Neural cell (in vitro differentiated cells): ENCODE measurements around the gene ABCA10. TPM values are rescaled to one million over a fixed set of nuclear protein-coding genes. Genes with fewer than 3 reads are reported as not detected.

Source experiments
- H2AFZ ChIP-seq: fragments of 200-600, 300-800 bp; sonication (generic), shearing (Covaris generic); 2 replicates; pipeline ENCODE4 v1.6.0; 2014; ENCODE audit warnings: low read depth, mild to moderate bottlenecking, antibody characterized with exemption, low read length, moderate library complexity
- H3F3A ChIP-seq: fragments of 200-600 bp; shearing (Covaris generic); 2 replicates; pipeline ENCODE4 v1.6.1; 2016; ENCODE audit warnings: mild to moderate bottlenecking, moderate library complexity, mixed read lengths, antibody characterized with exemption, low read length; ENCODE audit not compliant: insufficient read depth, poor library complexity, severe bottlenecking
- H3K27ac ChIP-seq: fragments of 200-600, 300-800 bp; sonication (generic), shearing (Covaris generic); 2 replicates; pipeline ENCODE4 v1.5.1; 2014; ENCODE audit warnings: mild to moderate bottlenecking, low read length, moderate library complexity
- H3K27me3 ChIP-seq: fragments of 300-800, 200-600 bp; sonication (generic), shearing (Covaris generic); 2 replicates; pipeline ENCODE4 v1.6.0; 2014; ENCODE audit warnings: mild to moderate bottlenecking, low read depth, low read length, moderate library complexity; ENCODE audit not compliant: insufficient read depth
- H3K36me3 ChIP-seq: fragments of 300-800, 200-600 bp; sonication (generic), shearing (Covaris generic); 2 replicates; pipeline ENCODE4 v1.5.1; 2014; ENCODE audit warnings: mild to moderate bottlenecking, antibody characterized with exemption, low read length, moderate library complexity; ENCODE audit not compliant: insufficient read depth
- H3K4me2 ChIP-seq: fragments of 300-800, 200-600 bp; sonication (generic), shearing (Covaris generic); 2 replicates; pipeline ENCODE4 v1.6.0; 2014; ENCODE audit warnings: mild to moderate bottlenecking, low read length
- H3K4me3 ChIP-seq: fragments of 300-800, 200-600 bp; sonication (generic), shearing (Covaris generic); 2 replicates; pipeline ENCODE4 v1.5.1; 2014; ENCODE audit warnings: mild to moderate bottlenecking, low read length, moderate library complexity
- H3K79me2 ChIP-seq: fragments of 200-600 bp; shearing (Covaris generic); replicated peaks from 2 replicates; pipeline ENCODE4 v1.6.0; 2014; ENCODE audit warnings: mild to moderate bottlenecking, low read length, moderate library complexity; ENCODE audit not compliant: insufficient read depth
- H3K9ac ChIP-seq: fragments of 300-800, 200-600 bp; sonication (generic), shearing (Covaris generic); 2 replicates; pipeline ENCODE4 v1.6.1; 2016; ENCODE audit warnings: mild to moderate bottlenecking, low read length, mixed read lengths
- H3K9me2 ChIP-seq: fragments of 200-600 bp; shearing (Covaris generic); 2 replicates; pipeline ENCODE4 v1.6.1; 2016; ENCODE audit warnings: mild to moderate bottlenecking, low read length, mixed read lengths; ENCODE audit not compliant: insufficient read depth
- H3K9me3 ChIP-seq: fragments of 200-600, 300-800 bp; sonication (generic), shearing (Covaris generic); 2 replicates; pipeline ENCODE4 v1.6.1; 2016; ENCODE audit warnings: mild to moderate bottlenecking, mixed run types, low read length, moderate library complexity, mixed read lengths
- H4K20me1 ChIP-seq: fragments of 200-600 bp; shearing (Covaris generic); 2 replicates; pipeline ENCODE4 v1.6.1; 2016; ENCODE audit warnings: mild to moderate bottlenecking, mixed run types; ENCODE audit not compliant: insufficient read depth
- CTCF ChIP-seq: fragments of 450-650 bp; IDR thresholded peaks from 2 replicates; pipeline ENCODE4 v1.5.1; 2014; ENCODE audit warnings: antibody characterized with exemption, mild to moderate bottlenecking, moderate library complexity; ENCODE audit not compliant: poor library complexity, severe bottlenecking
- EP300 ChIP-seq: fragments of 450-650 bp; conservative IDR thresholded peaks from 2 replicates; pipeline ENCODE4 v1.6.1; 2014; ENCODE audit warnings: antibody characterized with exemption, mild to moderate bottlenecking, moderate library complexity; ENCODE audit not compliant: poor library complexity, severe bottlenecking
- EZH2 ChIP-seq: fragments of 200-600, 300-800 bp; shearing (Covaris generic), sonication (generic); IDR thresholded peaks from 2 replicates; pipeline ENCODE4 v1.6.1; 2014; ENCODE audit warnings: antibody characterized with exemption, low read length, borderline replicate concordance, mild to moderate bottlenecking; ENCODE audit not compliant: insufficient read depth, poor library complexity, severe bottlenecking
- MXI1 ChIP-seq: fragments of 450-650 bp; conservative IDR thresholded peaks from 2 replicates; pipeline ENCODE4 v1.6.1; 2014; ENCODE audit warnings: antibody characterized with exemption, mild to moderate bottlenecking; ENCODE audit not compliant: poor library complexity, severe bottlenecking
- POLR2AphosphoS5 ChIP-seq: IDR thresholded peaks from 2 replicates; pipeline ENCODE4 v1.6.1; 2012
- RAD21 ChIP-seq: fragments of 450-650 bp; conservative IDR thresholded peaks from 2 replicates; pipeline ENCODE4 v1.6.1; 2014; ENCODE audit warnings: antibody characterized with exemption, mild to moderate bottlenecking, moderate library complexity
- REST ChIP-seq: IDR thresholded peaks from 2 replicates; pipeline ENCODE4 v1.6.1; 2012; ENCODE audit warnings: borderline replicate concordance
- SMC3 ChIP-seq: fragments of 450-650 bp; conservative IDR thresholded peaks from 2 replicates; pipeline ENCODE4 v1.6.1; 2014; ENCODE audit warnings: antibody characterized with exemption, mild to moderate bottlenecking, moderate library complexity; ENCODE audit not compliant: poor library complexity
- TAF1 ChIP-seq: IDR thresholded peaks from 2 replicates; pipeline ENCODE4 v1.6.1; 2012; ENCODE audit warnings: low read depth
- polyA plus RNA-seq: library from polyadenylated mRNA; depleted of rRNA; stranded (reverse); fragments of >200 nt; gene quantifications from 2 replicates; pipeline ENCODE4 v1.2.3, GENCODE V29; 2014

ABCA10 gene
- polyA plus RNA-seq, 1 donor from 2014 or later: 15.3 TPM

- no peak overlapping the region for H3K9ac ChIP-seq
- no peaks in the 10 kb centered on the region for H3K9me3 ChIP-seq
- no peaks in the 10 kb centered on the region for H3K36me3 ChIP-seq
- no peaks in the 10 kb centered on the region for H3F3A ChIP-seq
- H4K20me1 ChIP-seq: no peaks in the 10 kb centered on the region
- no peak overlapping the region for H2AFZ ChIP-seq
- no peaks in the 10 kb centered on the region for H3K9me2 ChIP-seq
- no peaks in the 10 kb centered on the region for H3K27me3 ChIP-seq
- no peak overlapping the region for H3K27ac ChIP-seq
- no peak overlapping the region for H3K4me2 ChIP-seq
- no peak overlapping the region for H3K4me3 ChIP-seq
- TF ChIP-seq SMC3 (no peak), EZH2 (no peak), REST (no peak), EP300 (no peak)
- no peaks in the 10 kb centered on the region for H3K79me2 ChIP-seq
Observed at GRCh38 chr17:69208640-69209039, 20.0 kb downstream of the ABCA10 start.

- Histone ChIP-seq H3K27me3 (no peaks in the 10 kb centered on the region), H3K36me3 (no peaks in the 10 kb centered on the region), H3F3A (no peaks in the 10 kb centered on the region), H3K4me3 (no peak overlapping the region), H3K9me3 (no peaks in the 10 kb centered on the region), H2AFZ (no peak overlapping the region), H3K79me2 (no peaks in the 10 kb centered on the region), H3K27ac (no peak overlapping the region), H3K4me2 (no peak overlapping the region), H3K9me2 (no peaks in the 10 kb centered on the region), H3K9ac (no peak overlapping the region), H4K20me1 (no peaks in the 10 kb centered on the region)
- TF ChIP-seq MXI1 (no peak), REST (no peak), RAD21 (no peak), SMC3 (no peak), CTCF (no peak), EP300 (no peak), EZH2 (no peak), TAF1 (no peak), POLR2AphosphoS5 (no peak)
Observed at GRCh38 chr17:69207151-69207550, 21.5 kb downstream of the ABCA10 start.
